Epithelial cell of esophagus (primary cell): Measurements from ENCODE around the gene SIL1.

Experiments used
- DNase-seq: peaks from one replicate; pipeline ENCODE4 v3.0.0; 2010; ENCODE audit warnings: low read depth
- H3K4me3 ChIP-seq: 2 replicates; pipeline ENCODE4 v1.5.1; 2011; ENCODE audit warnings: mild to moderate bottlenecking, low read length, control low read depth
- CTCF ChIP-seq: IDR thresholded peaks from 2 replicates; pipeline ENCODE4 v1.5.1; 2011; ENCODE audit warnings: low read depth, mild to moderate bottlenecking, low read length, control low read depth, inconsistent platforms; ENCODE audit not compliant: insufficient read depth; ENCODE audit errors: missing control alignments

SIL1 gene

GRCh38 chr5:138966236-138966985 lies 231.8 kb downstream of the SIL1 start:
- peak; percentile 14 for DNase-seq

DNA sequence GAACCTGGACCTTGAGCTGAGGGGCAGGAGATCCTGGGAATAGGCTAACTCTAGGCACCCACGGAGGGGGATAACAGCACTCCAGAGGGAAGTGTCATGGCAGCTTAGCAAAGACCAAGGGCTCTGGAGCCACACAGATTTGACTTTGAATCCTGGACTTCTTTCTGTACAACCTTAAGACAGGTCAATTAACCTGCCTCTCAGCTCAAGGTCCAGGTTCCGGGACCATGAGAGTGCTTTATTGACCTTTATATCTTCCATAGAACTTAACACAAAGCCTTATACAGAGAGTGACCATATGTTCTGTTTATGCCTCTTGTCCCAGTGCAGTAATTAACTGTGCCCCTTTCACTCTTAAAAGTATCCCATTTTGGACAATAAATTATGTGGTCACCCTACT lies 232.5 kb downstream of the SIL1 start:
- no peak for TF ChIP-seq CTCF
- no peak overlapping the region for H3K4me3 ChIP-seq
- DNase-seq, result no peak

More at GRCh38 chr5:138966236-138966985, 231.8 kb downstream of the SIL1 start:
- no peak for TF ChIP-seq CTCF
- no peak overlapping the region for H3K4me3 ChIP-seq

DNA sequence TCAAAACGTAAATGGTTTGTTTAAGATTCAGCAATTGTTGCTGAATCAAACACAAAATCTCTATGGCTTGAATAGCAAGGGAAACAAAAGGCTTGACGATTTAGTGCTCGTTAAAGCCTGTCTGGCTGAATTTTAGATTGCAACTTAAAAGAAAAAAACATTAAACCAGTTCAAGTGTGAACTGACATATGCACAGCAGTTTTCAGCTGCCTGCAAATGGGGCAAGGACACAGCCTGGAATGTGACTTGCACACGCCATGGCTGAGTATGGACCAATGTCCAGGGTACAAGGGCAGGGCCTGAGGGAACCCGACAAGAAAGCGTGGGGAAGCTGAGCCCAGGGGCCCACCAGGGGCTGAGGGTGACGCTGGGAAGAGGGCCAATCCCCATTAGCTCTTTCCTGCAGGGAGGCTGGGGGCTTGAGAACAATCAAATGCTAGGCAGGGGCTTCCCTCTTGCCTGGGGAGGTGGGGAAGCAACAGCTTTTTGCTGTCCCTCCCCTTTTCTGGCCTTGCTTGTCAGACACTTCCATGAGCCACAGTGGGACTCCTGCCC lies 233.4 kb downstream of the SIL1 start:
- no peak for TF ChIP-seq CTCF
- no peak for DNase-seq

DNA sequence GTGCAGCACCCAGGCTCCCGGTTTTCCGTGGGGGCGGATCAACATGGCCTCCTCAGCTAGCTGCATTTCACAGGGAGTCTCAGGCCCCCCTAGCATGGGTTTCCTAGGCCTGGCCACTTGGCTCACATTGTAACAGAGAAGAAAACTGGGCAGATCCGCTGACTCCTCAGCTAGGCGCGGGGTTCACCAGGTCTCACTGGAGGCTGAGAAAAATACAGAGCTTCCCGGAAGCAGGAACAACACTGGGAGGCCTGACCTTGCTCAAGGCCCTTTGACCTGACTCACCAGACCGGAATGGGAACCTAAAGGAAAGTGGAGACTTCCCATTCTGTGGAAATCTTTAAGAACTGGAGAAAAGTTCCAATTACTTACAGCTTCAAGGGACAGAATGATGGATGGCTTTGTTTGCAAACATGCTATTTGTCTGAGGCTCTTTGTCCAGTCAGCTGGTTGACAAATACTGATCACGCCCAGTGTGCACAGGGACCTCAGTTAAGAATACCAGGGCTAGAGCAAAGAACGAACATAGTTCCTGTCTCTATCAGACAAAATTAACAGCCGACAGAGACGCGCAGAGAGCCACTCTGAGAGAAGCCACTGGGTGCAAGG lies 234.3 kb downstream of the SIL1 start:
- no peak overlapping the region for H3K4me3 ChIP-seq
- DNase-seq, result no peak
- TF ChIP-seq CTCF, result no peak

More for the DNA sequence above, 233.4 kb downstream of the SIL1 start:
- no peak overlapping the region for H3K4me3 ChIP-seq

DNA sequence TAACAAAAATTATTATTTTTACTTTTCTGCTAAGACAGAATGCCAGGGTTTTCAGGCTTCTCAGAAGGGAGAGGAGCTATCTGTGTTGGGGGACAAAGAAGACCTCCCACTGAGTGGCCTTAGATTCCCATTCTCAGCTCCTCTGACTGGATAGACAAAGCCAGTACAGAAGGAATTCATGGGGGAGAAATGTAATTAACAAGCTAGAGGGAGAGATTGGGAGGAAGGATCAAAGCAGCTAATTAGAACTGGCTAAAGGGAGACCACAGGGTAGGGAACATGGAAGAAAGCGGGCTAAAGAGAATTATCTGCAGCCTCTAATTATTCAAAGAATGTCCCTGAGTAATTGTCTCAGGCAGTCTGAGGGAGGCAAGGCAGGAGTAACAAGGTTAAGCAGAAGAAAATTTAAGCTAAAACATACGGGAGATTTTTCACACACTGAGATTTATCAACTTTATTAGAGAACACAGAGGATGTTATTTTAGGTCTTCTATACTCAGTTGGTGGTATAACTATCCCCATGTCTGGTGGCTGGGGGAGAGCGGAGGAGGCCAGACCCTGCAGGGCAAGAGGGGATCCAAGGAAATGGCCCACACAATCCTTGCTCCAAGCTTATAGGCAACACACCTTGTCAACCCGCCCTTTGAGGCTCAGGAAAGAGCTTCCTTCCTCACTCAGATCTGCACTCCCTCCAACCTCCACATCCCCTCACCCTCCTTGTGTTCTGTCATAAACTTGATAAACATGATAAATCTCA lies 235.4 kb downstream of the SIL1 start:
- no peak for TF ChIP-seq CTCF
- no peak for DNase-seq
- no peak overlapping the region for H3K4me3 ChIP-seq

DNA sequence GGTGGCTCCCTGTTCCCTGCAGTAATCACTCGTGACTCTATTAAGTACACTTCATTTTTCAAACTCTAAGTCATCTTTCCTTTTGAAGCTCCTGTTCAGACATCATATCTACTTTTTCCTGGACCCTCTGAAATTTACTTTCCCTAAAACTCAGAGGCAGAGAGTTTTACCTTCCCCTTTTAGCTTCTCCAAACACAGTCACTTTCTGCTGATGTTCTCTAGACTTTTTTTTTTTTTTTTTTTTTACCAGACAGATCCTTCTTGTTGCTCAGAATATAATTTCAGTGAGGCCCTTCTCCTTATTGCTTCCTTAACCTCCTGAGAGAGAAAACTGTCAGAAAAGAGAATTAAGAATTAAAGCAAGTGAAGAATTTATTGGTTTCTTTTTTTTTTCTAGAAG lies 236.4 kb downstream of the SIL1 start:
- no peak for DNase-seq
- TF ChIP-seq CTCF, result no peak
- H3K4me3 ChIP-seq, result no peak overlapping the region
